Measurements from ENCODE around the gene OR10V1. TPM values are rescaled to one million over a fixed set of nuclear protein-coding genes. Genes with fewer than 3 reads are reported as not detected.

The OR10V1 gene
- total and polyA plus RNA-seq, 2 donors (not counting 1 experiment from before 2014, with no cell fraction given) = not detected

DNA sequence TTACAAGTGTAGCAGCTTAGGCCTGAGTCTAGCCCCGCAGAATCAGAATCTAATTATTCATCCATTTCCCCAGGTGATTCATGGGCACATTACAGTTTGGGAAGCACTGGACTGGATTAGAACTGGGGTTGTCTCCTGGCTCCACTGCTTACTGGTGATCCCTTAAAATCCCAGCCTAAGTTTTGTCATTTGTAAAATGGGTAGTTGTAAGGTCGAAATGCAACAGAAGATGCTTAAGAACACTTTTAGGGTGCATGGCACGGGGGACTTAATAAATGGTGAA, 42.9 kb upstream of the OR10V1 start:
- TF ChIP-seq CTCF (IDR thresholded peaks at IDR 0.05) = no peak
- H3K9ac ChIP-seq (ENCODE audit: low read length) = no peak overlapping the region
- H3K4me1 ChIP-seq (ENCODE audit: control insufficient read depth in 2 of 2, insufficient read depth in 2 of 2, low read length in 2 of 2) = peaks cover 14 to 26% of the 10 kb centered on the region in 2 donors
- no peaks in the 10 kb centered on the region for H3K9me3 ChIP-seq (ENCODE audit: control extremely low read depth in 1 of 3, control insufficient read depth in 2 of 3, insufficient read depth in 1 of 3, low read length in 2 of 3)
- no peaks in the 10 kb centered on the region for H3K9me3 Mint-ChIP-seq (ENCODE audit: insufficient read depth)
- H3K36me3 ChIP-seq (replicated peaks in 1 of 2; ENCODE audit: control extremely low read depth in 1 of 2, control insufficient read depth in 1 of 2, extremely low read depth in 1 of 2, insufficient read depth in 2 of 2, low read length in 1 of 2) = no peaks in the 10 kb centered on the region
- H3K4me2 ChIP-seq (replicated peaks; ENCODE audit: low read depth, low read length, poor library complexity, severe bottlenecking) = peak overlapping the region; percentile 98
- ATAC-seq (ENCODE audit: low read depth) (no peak), DNase-seq (no peak)
- H3K27me3 Mint-ChIP-seq = no peaks in the 10 kb centered on the region
- no peak overlapping the region for H2AFZ ChIP-seq (ENCODE audit: insufficient read depth, low read depth, low read length, poor library complexity, severe bottlenecking)
- ChIA-PET POLR2A (interaction anchor here (0.6 kb wide), 1 partner anchor 372 kb away, joined by 3 read pairs; no protein-coding TSS in a partner anchor), CTCF (interaction anchor here (0.7 to 7.5 kb wide), 4 partner anchors 17 to 1180 kb away, joined by 3 to 206 read pairs (median 60); partner anchors contain the start of gene MRPL16)
- peak overlapping the region; percentile 79 for H3K27ac Mint-ChIP-seq
- H3K4me1 Mint-ChIP-seq = peaks cover 24% of the 10 kb centered on the region
- peak overlapping the region; percentile 85 for H3K4me3 Mint-ChIP-seq
- H4K20me1 ChIP-seq (ENCODE audit: control insufficient read depth, insufficient read depth, low read length, poor library complexity, severe bottlenecking) = peaks cover 10% of the 10 kb centered on the region
- intact Hi-C loops (cut with micrococcal nuclease) = loop anchor here (10.0 kb wide), 1 partner anchor 202 kb away; no protein-coding TSS in a partner anchor
- peak overlapping the region in 1 of 5 experiments; percentile 71 for H3K4me3 ChIP-seq (ENCODE audit: control extremely low read depth in 1 of 5, extremely low read depth in 1 of 5, insufficient read depth in 1 of 5, low read depth in 2 of 5, low read length in 4 of 5)
- 49% methylated on average over 2 of the region's 3 CpGs for WGBS (ENCODE audit: insufficient coverage)
- peaks cover 9% of the 10 kb centered on the region for H3K79me2 ChIP-seq (ENCODE audit: control insufficient read depth, insufficient read depth, low read length)
- no peaks in the 10 kb centered on the region for H3K27me3 ChIP-seq (replicated peaks in 1 of 4; ENCODE audit: control extremely low read depth in 1 of 4, control insufficient read depth in 3 of 4, insufficient read depth in 4 of 4, low read length in 3 of 4)
- H3K27ac ChIP-seq (ENCODE audit: low read length in 2 of 2) = no peak overlapping the region

DNA sequence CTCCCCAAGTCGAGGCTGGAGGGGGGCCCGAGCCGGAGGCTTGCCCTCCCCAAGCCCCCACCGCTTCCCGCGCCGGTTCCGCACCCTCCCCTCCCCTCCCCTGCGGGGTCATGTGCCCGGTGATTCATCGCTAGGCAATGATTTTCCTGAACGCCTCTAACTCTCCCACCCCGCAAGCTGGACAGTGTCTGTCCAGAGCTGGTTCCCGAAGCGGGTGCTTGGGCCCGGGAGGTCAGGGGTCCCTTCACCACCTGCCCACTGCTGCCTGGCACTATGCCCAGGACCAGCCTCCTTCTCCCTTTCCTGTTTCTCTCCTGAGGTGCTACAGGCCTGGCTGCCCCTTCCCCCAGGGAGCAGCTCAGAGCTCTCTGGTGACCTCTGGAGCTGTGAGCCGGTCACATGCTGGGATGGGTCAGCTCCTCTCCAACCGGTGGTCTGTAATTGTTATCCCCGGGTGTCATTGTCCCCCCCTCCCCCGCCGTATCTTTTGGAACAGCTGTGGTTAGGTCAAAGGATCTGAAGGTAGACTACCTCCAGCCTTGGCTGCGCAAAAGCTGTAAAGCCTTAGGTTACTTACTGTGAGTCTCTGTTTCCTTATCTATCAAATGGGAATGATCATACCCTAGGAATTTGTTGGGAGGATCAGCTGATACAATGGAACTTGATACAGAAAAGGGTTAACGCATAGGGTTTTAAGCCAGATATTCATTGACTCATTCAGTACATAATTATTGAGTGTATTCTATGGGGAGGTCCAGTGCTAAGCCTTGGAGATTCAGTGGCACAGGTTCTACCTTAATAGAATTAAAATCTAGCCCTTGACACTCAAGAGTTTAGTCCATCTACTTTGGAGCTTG, 42.3 kb upstream of the OR10V1 start:
- H3K27ac ChIP-seq (ENCODE audit: low read length in 2 of 2) = no peak overlapping the region
- intact Hi-C loops (cut with micrococcal nuclease) = loop anchor here (1.0 to 10.0 kb wide), 3 partner anchors 87 to 201 kb away; partner anchors contain the start of genes OSBP and PATL1
- peaks cover 14 to 26% of the 10 kb centered on the region in 2 donors for H3K4me1 ChIP-seq (ENCODE audit: control insufficient read depth in 2 of 2, insufficient read depth in 2 of 2, low read length in 2 of 2)
- H3K4me3 Mint-ChIP-seq = peak overlapping the region; percentile 85
- H3K27me3 ChIP-seq (replicated peaks in 1 of 4; ENCODE audit: control extremely low read depth in 1 of 4, control insufficient read depth in 3 of 4, insufficient read depth in 4 of 4, low read length in 3 of 4) = no peaks in the 10 kb centered on the region
- ChIA-PET POLR2A (interaction anchor here (0.6 to 2.6 kb wide), 2 partner anchors 46 to 372 kb away, joined by 3 to 5 read pairs; no protein-coding TSS in a partner anchor), CTCF (interaction anchor here (0.7 to 7.5 kb wide), 5 partner anchors 11 to 1179 kb away, joined by 3 to 206 read pairs (median 53); partner anchors contain the start of gene MRPL16)
- H3K36me3 ChIP-seq (replicated peaks in 1 of 2; ENCODE audit: control extremely low read depth in 1 of 2, control insufficient read depth in 1 of 2, extremely low read depth in 1 of 2, insufficient read depth in 2 of 2, low read length in 1 of 2) = no peaks in the 10 kb centered on the region
- H3K27me3 Mint-ChIP-seq = no peaks in the 10 kb centered on the region
- H3K27ac Mint-ChIP-seq = peak overlapping the region; percentile 79
- TF ChIP-seq EZH2 (IDR thresholded peaks at IDR 0.05; ENCODE audit: borderline replicate concordance, insufficient read depth, low read depth, low read length, poor library complexity, severe bottlenecking) = no peak
- no peak for TF ChIP-seq CTCF (IDR thresholded peaks at IDR 0.05)
- no peaks in the 10 kb centered on the region for H3K9me3 Mint-ChIP-seq (ENCODE audit: insufficient read depth)
- H4K20me1 ChIP-seq (ENCODE audit: control insufficient read depth, insufficient read depth, low read length, poor library complexity, severe bottlenecking) = peaks cover 10% of the 10 kb centered on the region
- peak overlapping the region; percentile 98 for H3K4me2 ChIP-seq (replicated peaks; ENCODE audit: low read depth, low read length, poor library complexity, severe bottlenecking)
- ATAC-seq (ENCODE audit: low read depth) (peak; percentile 21), DNase-seq (peak; percentile 59)
- H3K9me3 ChIP-seq (ENCODE audit: control extremely low read depth in 1 of 3, control insufficient read depth in 2 of 3, insufficient read depth in 1 of 3, low read length in 2 of 3) = no peaks in the 10 kb centered on the region
- peak overlapping the region; percentile 99 for H2AFZ ChIP-seq (ENCODE audit: insufficient read depth, low read depth, low read length, poor library complexity, severe bottlenecking)
- H3K4me1 Mint-ChIP-seq = peaks cover 24% of the 10 kb centered on the region
- peak overlapping the region; percentile 78 for H3K9ac ChIP-seq (ENCODE audit: low read length)
- peaks cover 9% of the 10 kb centered on the region for H3K79me2 ChIP-seq (ENCODE audit: control insufficient read depth, insufficient read depth, low read length)
- peak overlapping the region; percentile 71 to 90 (median 79) for H3K4me3 ChIP-seq (ENCODE audit: control extremely low read depth in 1 of 5, extremely low read depth in 1 of 5, insufficient read depth in 1 of 5, low read depth in 2 of 5, low read length in 4 of 5)
- under 1% methylated on average over 18 of the region's 23 CpGs for WGBS (ENCODE audit: insufficient coverage)
